ENCODE measurements around the gene CCDC172. TPM values are rescaled to one million over a fixed set of nuclear protein-coding genes. Genes with fewer than 3 reads are reported as not detected.

CCDC172 gene
- total RNA-seq, 1 donor from 2014 or later = not detected

DNA sequence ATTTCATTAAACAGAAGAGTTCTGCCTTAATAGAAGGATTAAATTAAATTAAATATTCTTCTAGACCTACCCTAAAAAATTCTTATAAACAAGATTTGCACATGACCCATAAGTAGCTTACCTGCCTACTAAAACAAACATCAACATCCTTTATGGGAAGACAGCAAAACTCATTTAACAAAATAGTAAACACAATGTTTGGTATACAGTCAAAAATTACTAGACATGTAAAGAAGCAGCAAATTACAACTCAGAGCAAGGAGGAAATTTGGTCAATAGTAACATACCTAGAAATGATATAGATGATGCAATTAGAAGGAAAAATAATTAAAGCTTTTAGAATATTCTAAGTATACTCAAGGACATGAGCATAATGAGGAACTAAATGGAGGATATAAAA is 27.9 kb downstream of the CCDC172 start:
- no peaks in the 10 kb centered on the region for H3K27me3 ChIP-seq (ENCODE audit: control insufficient read depth, insufficient read depth, low read length)
- H3K4me3 ChIP-seq (ENCODE audit: low read depth, low read length) = no peak overlapping the region
- no peak for TF ChIP-seq CTCF (IDR thresholded peaks at IDR 0.05; ENCODE audit: insufficient read depth, low read length, severe bottlenecking)
- H3K36me3 ChIP-seq (ENCODE audit: control insufficient read depth, insufficient read depth, low read length) = no peaks in the 10 kb centered on the region
- DNase-seq (ENCODE audit: low read depth) = no peak
- no peak for FAIRE-seq

DNA sequence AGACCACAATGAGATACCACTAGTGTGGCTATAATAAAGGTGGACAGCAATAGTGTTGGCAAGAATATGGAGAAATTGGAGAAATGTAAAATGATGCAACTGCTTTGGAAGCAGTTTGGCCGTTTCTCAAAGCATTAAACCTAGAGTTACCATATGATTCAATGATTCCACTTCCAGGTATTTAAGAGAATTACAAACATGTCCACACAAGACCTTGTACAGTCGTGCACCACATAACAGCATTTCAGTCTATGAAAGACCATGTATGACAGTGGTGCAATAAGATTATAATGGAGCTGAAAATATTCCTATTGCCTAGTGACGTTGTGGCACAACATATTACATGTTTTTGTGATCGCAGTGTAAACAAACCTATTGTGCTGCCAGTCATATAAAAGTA is 29.6 kb downstream of the CCDC172 start:
- H3K27me3 ChIP-seq (ENCODE audit: control insufficient read depth, insufficient read depth, low read length) = no peaks in the 10 kb centered on the region
- no peak for FAIRE-seq
- H3K36me3 ChIP-seq (ENCODE audit: control insufficient read depth, insufficient read depth, low read length) = no peaks in the 10 kb centered on the region
- no peak for TF ChIP-seq CTCF (IDR thresholded peaks at IDR 0.05; ENCODE audit: insufficient read depth, low read length, severe bottlenecking)
- no peak overlapping the region for H3K4me3 ChIP-seq (ENCODE audit: low read depth, low read length)
- peak; percentile 87 for DNase-seq (ENCODE audit: low read depth)

- TF ChIP-seq CTCF (IDR thresholded peaks at IDR 0.05; ENCODE audit: insufficient read depth, low read length, severe bottlenecking) = no peak
- no peak for FAIRE-seq
- Histone ChIP-seq H3K36me3 (ENCODE audit: control insufficient read depth, insufficient read depth, low read length) (no peaks in the 10 kb centered on the region), H3K27me3 (ENCODE audit: control insufficient read depth, insufficient read depth, low read length) (no peaks in the 10 kb centered on the region), H3K4me3 (ENCODE audit: low read depth, low read length) (no peak overlapping the region)
- DNase-seq (ENCODE audit: low read depth) = no peak
These were observed 31.1 kb downstream of the CCDC172 start for GRCh38 chr10:116355341-116355740.

- FAIRE-seq (no peak), DNase-seq (ENCODE audit: low read depth) (no peak)
- no peak for TF ChIP-seq CTCF (IDR thresholded peaks at IDR 0.05; ENCODE audit: insufficient read depth, low read length, severe bottlenecking)
- H3K36me3 ChIP-seq (ENCODE audit: control insufficient read depth, insufficient read depth, low read length) = no peaks in the 10 kb centered on the region
- H3K4me3 ChIP-seq (ENCODE audit: low read depth, low read length) = no peak overlapping the region
- H3K27me3 ChIP-seq (ENCODE audit: control insufficient read depth, insufficient read depth, low read length) = no peaks in the 10 kb centered on the region
These were observed 32.6 kb downstream of the CCDC172 start for GRCh38 chr10:116356833-116357232.

GRCh38 chr10:116364868-116365267 is 40.6 kb downstream of the CCDC172 start:
- DNase-seq (ENCODE audit: low read depth) (no peak), FAIRE-seq (no peak)
- Histone ChIP-seq H3K27me3 (ENCODE audit: control insufficient read depth, insufficient read depth, low read length) (no peaks in the 10 kb centered on the region), H3K36me3 (ENCODE audit: control insufficient read depth, insufficient read depth, low read length) (no peaks in the 10 kb centered on the region), H3K4me3 (ENCODE audit: low read depth, low read length) (no peak overlapping the region)
- TF ChIP-seq CTCF (IDR thresholded peaks at IDR 0.05; ENCODE audit: insufficient read depth, low read length, severe bottlenecking) = no peak

DNA sequence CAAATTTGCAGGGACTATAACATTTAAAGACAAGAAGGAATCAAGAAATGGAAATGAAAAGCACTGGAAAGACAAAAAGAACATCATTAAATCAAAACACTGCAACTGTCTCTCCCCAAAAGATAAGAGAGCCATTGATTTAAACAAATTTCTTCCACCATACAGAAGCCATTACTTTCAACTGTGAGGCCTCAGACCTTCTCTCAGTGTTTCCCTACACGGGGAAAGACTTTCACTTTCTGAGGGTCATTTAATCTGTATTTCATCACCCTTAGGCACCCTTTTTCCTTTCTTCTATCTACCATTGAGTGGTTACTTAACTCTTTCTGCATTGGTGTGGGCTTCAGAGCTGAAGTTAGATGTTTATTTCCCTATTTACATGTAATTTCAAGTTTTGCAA is 47.5 kb downstream of the CCDC172 start:
- FAIRE-seq (no peak), DNase-seq (ENCODE audit: low read depth) (no peak)
- no peak overlapping the region for H3K4me3 ChIP-seq (ENCODE audit: low read depth, low read length)
- no peak for TF ChIP-seq CTCF (IDR thresholded peaks at IDR 0.05; ENCODE audit: insufficient read depth, low read length, severe bottlenecking)
- no peaks in the 10 kb centered on the region for H3K36me3 ChIP-seq (ENCODE audit: control insufficient read depth, insufficient read depth, low read length)
- H3K27me3 ChIP-seq (ENCODE audit: control insufficient read depth, insufficient read depth, low read length) = no peaks in the 10 kb centered on the region
